Spleen (tissue), 11 donors: ENCODE data around the gene KCNJ6. TPM values are rescaled to one million over a fixed set of nuclear protein-coding genes. Genes with fewer than 3 reads are reported as not detected.

Experiments
- DNase-seq: peaks from one replicate; pipeline ENCODE4 v3.0.0-alpha.2; 2020
- H3K27ac ChIP-seq, 8 donors: fragments of 200-600 bp; sonication (generic) in 7 of 8; 1 replicate in 4 of 8; 2 replicates in 4 of 8; pipeline versions ENCODE4 v1.5.0 to v1.8.0; 2016 to 2021; ENCODE audit warnings: inconsistent platforms in 4 of 8, mild to moderate bottlenecking in 4 of 8, moderate library complexity in 1 of 8
- H3K27me3 ChIP-seq, 7 donors: fragments of 200-600 bp; sonication (generic) in 6 of 7; replicated peaks in 1 of 7; 1 replicate in 4 of 7; 2 replicates in 3 of 7; pipeline versions ENCODE4 v1.5.0 to v1.8.0; 2016 to 2021; ENCODE audit warnings: inconsistent platforms in 3 of 7, mild to moderate bottlenecking in 1 of 7
- H3K36me3 ChIP-seq, 6 donors: fragments of 200-600 bp; sonication (generic) in 5 of 6; 1 replicate in 4 of 6; 2 replicates in 2 of 6; pipeline versions ENCODE4 v1.5.0 to v1.8.0; 2016 to 2021; ENCODE audit warnings: inconsistent platforms in 2 of 6
- H3K4me1 ChIP-seq, 6 donors: fragments of 200-600 bp; sonication (generic) in 5 of 6; 1 replicate in 3 of 6; 2 replicates in 3 of 6; pipeline versions ENCODE4 v1.5.0 to v1.8.0; 2016 to 2021; ENCODE audit warnings: inconsistent platforms in 3 of 6
- H3K4me3 ChIP-seq, 8 donors: fragments of 200-600 bp; sonication (generic) in 7 of 8; 1 replicate in 4 of 8; 2 replicates in 4 of 8; pipeline versions ENCODE4 v1.5.0 to v1.8.0; 2016 to 2021; ENCODE audit warnings: inconsistent platforms in 4 of 8, mild to moderate bottlenecking in 4 of 8, moderate library complexity in 2 of 8
- H3K9me3 ChIP-seq, 8 donors: fragments of 200-600 bp; sonication (generic) in 7 of 8; 1 replicate in 4 of 8; 2 replicates in 4 of 8; pipeline versions ENCODE4 v1.5.0 to v1.8.0; 2016 to 2021; ENCODE audit warnings: inconsistent platforms in 4 of 8
- POLR2A ChIP-seq, 3 donors: fragments of 450-650 bp; IDR thresholded peaks; one replicate each; pipeline ENCODE4 v1.5.1; 2017; ENCODE audit warnings: antibody characterized with exemption in 3 of 3, mild to moderate bottlenecking in 1 of 3
- POLR2AphosphoS5 ChIP-seq, 3 donors: sonication (generic); formaldehyde crosslinking; IDR thresholded peaks; one replicate each; pipeline ENCODE4 v1.5.1; 2017; ENCODE audit warnings: antibody characterized with exemption in 3 of 3
- WGBS, 5 donors: extraction: QIAGEN DNeasy Blood & Tissue Kit in 3 of 5; methylation state at CpG; one replicate each; pipeline versions ENCODE4 v1.1.5 to v1.1.7; 2013 to 2018; 5-methylcytosine and 5-hydroxymethylcytosine counted together
- intact Hi-C: fragments of 100-400 bp; cut with DNase I; formaldehyde crosslinking; loops from one replicate; pipeline ENCODE4 v1.15.0; 2023; ENCODE audit warnings: low total_unique reads
- polyA plus RNA-seq, 3 donors: library from polyadenylated mRNA; stranded (reverse); fragments of 200-250 nt; gene quantifications; one replicate each; pipeline ENCODE4 v1.2.1, GENCODE V29; 2013
- total RNA-seq, 7 donors: library from RNA; depleted of rRNA in 3 of 7; stranded (reverse); fragments of >200 nt in 3 of 7; fragmentation: NEBNext Ultra II Directional in 4 of 7; extraction: Animal tissue kit (Norgen Biotek cat#: 25700) in 4 of 7; gene quantifications; one replicate each; pipeline versions ENCODE4 v1.1.0 to v1.2.1, GENCODE V29; 2016 to 2021
- TF ChIP-seq, protein P1 (sequence below), 11 experiments: fragments of 200-600 bp in 7 of 11; fragments of 450-650 bp in 4 of 11; sonication (generic) in 4 of 11; IDR thresholded peaks in 8 of 11; conservative IDR thresholded peaks in 3 of 11; 1 replicate in 7 of 11; 2 replicates in 4 of 11; pipeline versions ENCODE4 v1.4.0 to v1.8.0; 2016 to 2021; ENCODE audit warnings: antibody characterized with exemption in 11 of 11, inconsistent platforms in 4 of 11, mild to moderate bottlenecking in 1 of 11
- donor health status: healthy with polysubstance abuse.
- donor health status: DM: no; HTN: no; CAD: no; lungs with moderate emphysema.
- donor health status: DM: no; HTN: no; CAD: no.
- donor health status: Bipolar disorder and iron deficiency.
- donor health status: healthy.
- donor health status: DM: no; HTN: no; CAD: no.
- donor health status: DM: yes; HTN: yes; CAD: no.

The KCNJ6 gene
- total and polyA plus RNA-seq, 10 donors, result under 0.01 to 0.36 (median 0.10) TPM; not detected in 6

DNA sequence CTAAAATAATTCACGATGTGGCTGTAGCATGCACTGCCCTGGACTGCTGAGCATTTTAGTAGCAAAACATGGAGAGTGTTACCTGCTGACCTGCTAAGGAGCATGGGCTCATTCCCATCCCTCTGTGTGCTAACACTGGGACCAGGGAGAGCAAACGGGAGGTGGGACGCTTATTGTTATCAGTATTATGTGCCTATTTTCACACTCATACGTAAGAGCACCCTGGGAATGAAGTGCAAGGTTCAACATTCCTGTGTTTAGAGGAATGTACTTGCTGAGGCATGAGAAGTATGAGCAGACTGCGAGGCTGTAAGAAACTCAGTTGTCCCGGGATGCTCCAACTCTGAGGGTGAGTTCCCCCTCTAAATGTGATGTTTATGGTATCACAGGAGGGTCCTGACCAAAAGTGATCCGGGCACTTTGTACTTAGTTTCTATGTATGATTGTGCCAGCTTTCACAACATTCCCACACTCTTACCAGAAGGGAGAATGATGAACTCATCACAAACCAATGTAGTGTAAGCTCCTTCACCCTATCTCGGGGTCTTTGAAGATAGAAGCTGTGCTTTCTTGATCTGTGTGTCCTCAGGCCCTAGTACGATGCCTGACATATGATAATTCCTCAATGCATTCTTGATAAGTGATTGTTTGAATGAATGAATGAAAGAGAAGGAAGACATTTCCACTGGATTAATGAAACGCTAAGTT is 164.8 kb downstream of the KCNJ6 start:
- no peak for DNase-seq
- H3K4me1 ChIP-seq, result no peaks in the 10 kb centered on the region
- H3K4me3 ChIP-seq, result no peak overlapping the region
- intact Hi-C loops, result no loop called here
- H3K36me3 ChIP-seq, result no peaks in the 10 kb centered on the region
- no peak overlapping the region for H3K27ac ChIP-seq
- no peaks in the 10 kb centered on the region for H3K9me3 ChIP-seq
- peaks cover 0 to 24% (median 0%) of the 10 kb centered on the region in 7 donors for H3K27me3 ChIP-seq
- WGBS, 5 donors, result 73 to 81% (median 79%) methylated on average over 10 of the region's 10 CpGs
- no peak for TF ChIP-seq POLR2A (IDR thresholded peaks at IDR 0.05)

DNA sequence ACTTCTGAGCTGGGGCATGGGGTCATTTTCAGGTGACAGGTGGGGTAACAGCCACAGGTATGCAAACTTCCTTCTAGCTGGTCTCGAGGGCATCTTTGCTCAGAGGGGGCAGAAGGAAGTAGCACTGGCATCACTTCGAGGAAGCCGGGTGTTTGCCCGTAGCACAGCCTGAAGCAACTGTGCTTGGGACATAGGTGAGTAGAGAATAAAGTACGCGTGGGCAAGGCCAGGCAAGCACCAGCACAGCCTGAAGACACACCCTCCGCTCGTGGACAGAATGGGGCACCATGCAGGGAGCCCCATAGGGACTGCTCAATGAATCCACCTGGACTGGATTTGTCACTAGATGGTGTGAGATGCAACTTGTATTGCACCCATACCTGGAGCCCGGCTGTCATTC is 167.1 kb downstream of the KCNJ6 start:
- no peaks in the 10 kb centered on the region for H3K36me3 ChIP-seq
- H3K27me3 ChIP-seq, result peaks cover 0 to 24% (median 0%) of the 10 kb centered on the region in 7 donors
- H3K4me3 ChIP-seq, result no peak overlapping the region
- intact Hi-C loops, result no loop called here
- H3K4me1 ChIP-seq, result no peaks in the 10 kb centered on the region
- DNase-seq, result no peak
- WGBS, 5 donors, result 75 to 81% (median 79%) methylated on average over 9 of the region's 9 CpGs
- TF ChIP-seq, protein P1, sequence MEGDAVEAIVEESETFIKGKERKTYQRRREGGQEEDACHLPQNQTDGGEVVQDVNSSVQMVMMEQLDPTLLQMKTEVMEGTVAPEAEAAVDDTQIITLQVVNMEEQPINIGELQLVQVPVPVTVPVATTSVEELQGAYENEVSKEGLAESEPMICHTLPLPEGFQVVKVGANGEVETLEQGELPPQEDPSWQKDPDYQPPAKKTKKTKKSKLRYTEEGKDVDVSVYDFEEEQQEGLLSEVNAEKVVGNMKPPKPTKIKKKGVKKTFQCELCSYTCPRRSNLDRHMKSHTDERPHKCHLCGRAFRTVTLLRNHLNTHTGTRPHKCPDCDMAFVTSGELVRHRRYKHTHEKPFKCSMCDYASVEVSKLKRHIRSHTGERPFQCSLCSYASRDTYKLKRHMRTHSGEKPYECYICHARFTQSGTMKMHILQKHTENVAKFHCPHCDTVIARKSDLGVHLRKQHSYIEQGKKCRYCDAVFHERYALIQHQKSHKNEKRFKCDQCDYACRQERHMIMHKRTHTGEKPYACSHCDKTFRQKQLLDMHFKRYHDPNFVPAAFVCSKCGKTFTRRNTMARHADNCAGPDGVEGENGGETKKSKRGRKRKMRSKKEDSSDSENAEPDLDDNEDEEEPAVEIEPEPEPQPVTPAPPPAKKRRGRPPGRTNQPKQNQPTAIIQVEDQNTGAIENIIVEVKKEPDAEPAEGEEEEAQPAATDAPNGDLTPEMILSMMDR (IDR thresholded peaks at IDR 0.05 in 8 of 11, conservative IDR thresholded peaks at IDR 0.05 in 3 of 11), result no peak
- no peaks in the 10 kb centered on the region for H3K9me3 ChIP-seq
- no peak overlapping the region for H3K27ac ChIP-seq

DNA sequence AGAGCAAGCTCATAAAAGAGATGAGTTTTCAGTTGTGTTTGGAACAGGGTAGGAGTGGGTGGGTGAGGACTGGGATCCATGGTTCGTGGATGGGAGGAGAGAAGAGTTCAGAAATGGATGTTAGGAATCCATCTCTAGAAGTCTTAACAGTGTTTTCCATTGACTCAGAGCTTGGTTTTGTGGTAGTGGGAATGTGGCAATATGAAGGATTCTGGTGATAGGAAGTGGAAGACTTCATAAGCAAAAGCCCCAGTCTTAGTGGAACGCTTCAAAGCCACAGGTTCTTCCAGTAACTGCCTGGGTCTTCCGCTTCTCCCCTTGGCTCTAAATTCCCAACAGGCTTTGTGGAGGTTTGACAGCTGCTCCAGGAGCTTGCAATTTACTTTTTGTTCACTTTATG is 167.9 kb downstream of the KCNJ6 start:
- no peak for DNase-seq
- H3K4me1 ChIP-seq, result no peaks in the 10 kb centered on the region

DNA sequence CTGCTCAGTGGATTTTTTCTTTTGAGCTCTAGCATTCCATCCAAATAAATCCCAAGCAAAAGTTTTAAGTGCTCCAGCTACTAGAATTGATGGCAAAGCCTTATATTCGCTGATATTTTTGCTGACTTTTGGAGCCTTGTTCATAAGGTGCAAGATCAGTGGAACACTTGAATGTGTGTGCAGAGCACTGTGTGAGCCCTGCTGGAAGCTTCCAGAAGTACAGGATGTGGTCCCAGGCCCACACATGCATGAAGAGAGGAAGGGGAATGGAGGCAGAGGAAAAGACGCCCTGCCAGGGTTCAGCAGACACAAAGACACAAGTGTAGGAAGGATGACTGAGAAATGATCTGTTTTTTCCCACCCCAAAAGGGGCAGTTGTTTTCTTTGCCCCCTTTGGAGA is 169.4 kb downstream of the KCNJ6 start:
- intact Hi-C loops, result no loop called here
- WGBS, 5 donors, result 56 to 75% (median 68%) methylated on average over 2 of the region's 2 CpGs
- DNase-seq, result no peak
- TF ChIP-seq POLR2A (IDR thresholded peaks at IDR 0.05) (no peak), POLR2AphosphoS5 (IDR thresholded peaks at IDR 0.05) (no peak)
- TF ChIP-seq, protein P1 (IDR thresholded peaks at IDR 0.05 in 8 of 11, conservative IDR thresholded peaks at IDR 0.05 in 3 of 11), result no peak
- Histone ChIP-seq H3K9me3 (no peaks in the 10 kb centered on the region), H3K4me3 (no peak overlapping the region), H3K36me3 (no peaks in the 10 kb centered on the region), H3K27me3 (peaks cover 0 to 21% (median 0%) of the 10 kb centered on the region in 7 donors), H3K4me1 (no peaks in the 10 kb centered on the region), H3K27ac (no peak overlapping the region)

More for the DNA sequence above, 167.9 kb downstream of the KCNJ6 start:
- H3K9me3 ChIP-seq, result no peaks in the 10 kb centered on the region
- H3K27ac ChIP-seq, result no peak overlapping the region
- H3K27me3 ChIP-seq, result peaks cover 0 to 24% (median 0%) of the 10 kb centered on the region in 7 donors
- WGBS, 5 donors, result 77 to 84% (median 81%) methylated on average over 3 of the region's 3 CpGs
- no peak overlapping the region for H3K4me3 ChIP-seq
- TF ChIP-seq POLR2AphosphoS5 (IDR thresholded peaks at IDR 0.05) (no peak), POLR2A (IDR thresholded peaks at IDR 0.05) (no peak)
- TF ChIP-seq, protein P1 (IDR thresholded peaks at IDR 0.05 in 8 of 11, conservative IDR thresholded peaks at IDR 0.05 in 3 of 11), result no peak
- no peaks in the 10 kb centered on the region for H3K36me3 ChIP-seq
- intact Hi-C loops, result no loop called here
